H9 (cell line): Measurements from ENCODE around the gene TMEM92. TPM values are rescaled to one million over a fixed set of nuclear protein-coding genes. Genes with fewer than 3 reads are reported as not detected.

Source experiments
- DNase-seq: peaks from one replicate; pipeline ENCODE4 v3.0.0-alpha.2; 2017
- H2AFZ ChIP-seq: one replicate; pipeline ENCODE4 v1.6.1; 2013; ENCODE audit warnings: mild to moderate bottlenecking, low read length, control low read depth, moderate library complexity
- H2AK5ac ChIP-seq: 2 replicates; pipeline ENCODE4 v1.6.1; 2013; ENCODE audit warnings: low read length, control low read depth, mixed read lengths; ENCODE audit not compliant: insufficient read length
- H2BK120ac ChIP-seq: one replicate; pipeline ENCODE4 v1.6.1; 2013; ENCODE audit warnings: low read depth, mild to moderate bottlenecking, low read length, control low read depth, inconsistent platforms; ENCODE audit not compliant: poor library complexity, severe bottlenecking
- H2BK12ac ChIP-seq: 2 replicates; pipeline ENCODE4 v1.6.1; 2013; ENCODE audit warnings: low read length, control low read depth, mixed read lengths, low read depth; ENCODE audit not compliant: insufficient read length
- H2BK15ac ChIP-seq: 2 replicates; pipeline ENCODE4 v1.6.1; 2013; ENCODE audit warnings: low read depth, low read length, control low read depth
- H2BK20ac ChIP-seq: one replicate; pipeline ENCODE4 v1.6.1; 2013; ENCODE audit warnings: low read depth, mild to moderate bottlenecking, low read length, control low read depth, inconsistent platforms; ENCODE audit not compliant: poor library complexity, severe bottlenecking
- H2BK5ac ChIP-seq: 2 replicates; pipeline ENCODE4 v1.6.1; 2013; ENCODE audit warnings: low read length, control low read depth, mixed read lengths; ENCODE audit not compliant: insufficient read length
- H3K14ac ChIP-seq: 2 replicates; pipeline ENCODE4 v1.6.1; 2013; ENCODE audit warnings: low read length, control low read depth; ENCODE audit not compliant: insufficient read depth
- H3K18ac ChIP-seq: 2 replicates; pipeline ENCODE4 v1.6.1; 2013; ENCODE audit warnings: low read depth, mild to moderate bottlenecking, mixed read lengths, low read length, control low read depth; ENCODE audit not compliant: insufficient read length
- H3K23ac ChIP-seq: 2 replicates; pipeline ENCODE4 v1.6.1; 2013; ENCODE audit warnings: low read length, control low read depth, mixed read lengths, low read depth; ENCODE audit not compliant: insufficient read length
- H3K23me2 ChIP-seq: 2 replicates; pipeline ENCODE4 v1.6.1; 2013; ENCODE audit warnings: low read depth, mild to moderate bottlenecking, mixed read lengths, low read length, control low read depth; ENCODE audit not compliant: insufficient read length, poor library complexity, severe bottlenecking
- H3K27ac ChIP-seq: 2 replicates; pipeline ENCODE4 v1.5.1; 2013; ENCODE audit warnings: low read length, control low read depth, mixed read lengths, low read depth; ENCODE audit not compliant: insufficient read length
- H3K27me3 ChIP-seq: 2 replicates; pipeline ENCODE4 v1.6.1; 2013; ENCODE audit warnings: low read length, control low read depth, inconsistent platforms; ENCODE audit not compliant: insufficient read depth
- H3K4ac ChIP-seq: 2 replicates; pipeline ENCODE4 v1.6.1; 2013; ENCODE audit warnings: low read depth, mild to moderate bottlenecking, control low read depth, inconsistent platforms, low read length, moderate library complexity
- H3K4me1 ChIP-seq: 2 replicates; pipeline ENCODE4 v1.6.1; 2013; ENCODE audit warnings: low read length, control low read depth, inconsistent platforms; ENCODE audit not compliant: insufficient read depth
- H3K4me2 ChIP-seq: 2 replicates; pipeline ENCODE4 v1.6.1; 2013; ENCODE audit warnings: low read length, control low read depth, mixed read lengths; ENCODE audit not compliant: insufficient read length, insufficient read depth
- H3K56ac ChIP-seq: 2 replicates; pipeline ENCODE4 v1.6.1; 2013; ENCODE audit warnings: low read depth, mild to moderate bottlenecking, mixed read lengths, low read length, control low read depth; ENCODE audit not compliant: insufficient read length
- H3K79me1 ChIP-seq: 2 replicates; pipeline ENCODE4 v1.6.1; 2013; ENCODE audit warnings: low read depth, mild to moderate bottlenecking, moderate library complexity, low read length, control low read depth, inconsistent platforms; ENCODE audit not compliant: insufficient read depth, poor library complexity, severe bottlenecking
- H3K79me2 ChIP-seq: 2 replicates; pipeline ENCODE4 v1.6.1; 2013; ENCODE audit warnings: low read length, control low read depth, inconsistent platforms; ENCODE audit not compliant: insufficient read depth
- H3K9ac ChIP-seq: 2 replicates; pipeline ENCODE4 v1.6.1; 2013; ENCODE audit warnings: low read length, control low read depth, mixed read lengths; ENCODE audit not compliant: insufficient read length; ENCODE audit errors: extremely low read depth
- H3K9me3 ChIP-seq: one replicate; pipeline ENCODE4 v1.6.1; 2013; ENCODE audit warnings: low read depth, low read length, inconsistent platforms; ENCODE audit not compliant: control insufficient read depth
- H3T11ph ChIP-seq: one replicate; pipeline ENCODE4 v1.6.1; 2013; ENCODE audit warnings: mild to moderate bottlenecking, low read length, control low read depth, inconsistent platforms
- H4K20me1 ChIP-seq: one replicate; pipeline ENCODE4 v1.6.1; 2013; ENCODE audit not compliant: control insufficient read depth, insufficient read length, insufficient read depth
- H4K5ac ChIP-seq: 2 replicates; pipeline ENCODE4 v1.6.1; 2013; ENCODE audit warnings: low read depth, mild to moderate bottlenecking, mixed read lengths, low read length, control low read depth; ENCODE audit not compliant: insufficient read length
- H4K8ac ChIP-seq: replicated peaks from 2 replicates; pipeline ENCODE4 v1.6.1; 2013; ENCODE audit warnings: low read length, control low read depth, mixed read lengths, low read depth; ENCODE audit not compliant: insufficient read length
- H4K91ac ChIP-seq: 2 replicates; pipeline ENCODE4 v1.6.1; 2013; ENCODE audit warnings: low read depth, mild to moderate bottlenecking, moderate library complexity, mixed read lengths, low read length, control low read depth; ENCODE audit not compliant: insufficient read length
- H3K27ac Mint-ChIP-seq, 3 experiments: 2 replicates in 2 of 3; 3 replicates in 1 of 3; pipeline ENCODE4 v1.8.0; 2020 to 2021; ENCODE audit warnings: mixed read lengths in 3 of 3, mild to moderate bottlenecking in 1 of 3, moderate library complexity in 1 of 3
- H3K27me3 Mint-ChIP-seq: 2 replicates; pipeline ENCODE4 v1.8.0; 2021; ENCODE audit warnings: low read depth, mild to moderate bottlenecking, moderate library complexity, mixed read lengths
- H3K36me3 Mint-ChIP-seq, 3 experiments: 2 replicates in 2 of 3; 3 replicates in 1 of 3; pipeline ENCODE4 v1.8.0; 2020 to 2021; ENCODE audit warnings: low read depth in 3 of 3, mixed read lengths in 3 of 3; ENCODE audit not compliant: insufficient read depth in 1 of 3
- H3K4me1 Mint-ChIP-seq, 2 experiments: 2 replicates each; pipeline ENCODE4 v1.8.0; 2020; ENCODE audit warnings: mixed read lengths in 2 of 2
- H3K4me3 Mint-ChIP-seq, 2 experiments: 2 replicates in 1 of 2; 3 replicates in 1 of 2; pipeline ENCODE4 v1.8.0; 2020 to 2021; ENCODE audit warnings: mild to moderate bottlenecking in 2 of 2, mixed read lengths in 2 of 2, moderate library complexity in 1 of 2
- H3K9me3 Mint-ChIP-seq, 2 experiments: 2 replicates in 1 of 2; 3 replicates in 1 of 2; pipeline ENCODE4 v1.8.0; 2020; ENCODE audit warnings: mild to moderate bottlenecking in 2 of 2, mixed read lengths in 2 of 2, moderate library complexity in 1 of 2
- WGBS: extraction: QIAGEN DNeasy Blood & Tissue Kit; methylation state at CpG from one replicate; pipeline ENCODE4 v1.1.7; 2013; ENCODE audit warnings: missing lambda C conversion rate, low lambda C conversion rate, mixed read lengths; ENCODE audit not compliant: insufficient read length; ENCODE audit errors: extremely low coverage; 5-methylcytosine and 5-hydroxymethylcytosine counted together
- total RNA-seq: library from RNA; stranded (reverse); gene quantifications from 2 replicates; pipeline ENCODE4 v1.2.1, GENCODE V29; 2021
- TF ChIP-seq, protein P1 (sequence below): fragments of 200-600 bp; sonication (generic); conservative IDR thresholded peaks from 3 replicates; pipeline ENCODE4 v1.8.0; 2021; ENCODE audit warnings: antibody characterized with exemption, mild to moderate bottlenecking

TMEM92 gene
- total RNA-seq, 1 experiment from 2014 or later = 10.9 TPM

DNA sequence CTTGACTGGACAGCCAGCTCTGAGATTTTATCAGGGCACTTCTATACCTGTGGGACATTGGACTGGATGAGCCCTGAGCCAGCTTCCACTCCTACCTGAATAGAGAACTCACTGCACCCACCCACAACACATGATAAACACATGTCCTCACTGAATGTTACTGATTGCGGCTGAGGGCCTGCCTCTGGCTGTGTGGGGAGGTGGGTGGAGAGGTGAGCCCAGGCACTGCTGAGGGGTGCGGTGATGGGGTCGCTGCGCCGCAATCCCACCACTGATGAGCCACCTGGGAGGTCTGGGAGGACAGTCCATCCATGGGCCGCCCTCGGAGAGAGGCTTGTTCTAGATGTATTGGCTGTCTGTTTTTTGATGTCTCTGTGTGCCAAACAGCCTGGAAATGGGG is 5.4 kb downstream of the TMEM92 start:
- Histone ChIP-seq H2AFZ (no peak overlapping the region), H3T11ph (no peak overlapping the region), H3K14ac (no peak overlapping the region), H2BK12ac (no peak overlapping the region), H3K9me3 (no peaks in the 10 kb centered on the region), H2AK5ac (no peak overlapping the region), H3K79me2 (no peaks in the 10 kb centered on the region), H2BK20ac (no peak overlapping the region), H3K56ac (no peak overlapping the region), H4K5ac (no peak overlapping the region), H3K79me1 (no peaks in the 10 kb centered on the region), H3K18ac (no peak overlapping the region), H3K23me2 (peaks cover 2% of the 10 kb centered on the region), H4K91ac (no peak overlapping the region), H3K23ac (no peak overlapping the region), H2BK15ac (no peak overlapping the region), H2BK120ac (no peak overlapping the region), H3K4me1 (peaks cover 16% of the 10 kb centered on the region; the same call in 1 of the 2 replicates), H3K27ac (no peak overlapping the region), H2BK5ac (no peak overlapping the region), H3K4me2 (no peak overlapping the region), H4K20me1 (no peaks in the 10 kb centered on the region), H4K8ac (no peak overlapping the region), H3K27me3 (no peaks in the 10 kb centered on the region), H3K9ac (no peak overlapping the region), H3K4ac (no peak overlapping the region)
- H3K27me3 Mint-ChIP-seq = peaks cover 14% of the 10 kb centered on the region
- no CpG with 5 or more reads among the region's 7 CpGs for WGBS
- H3K9me3 Mint-ChIP-seq = peaks cover 10 to 12% of the 10 kb centered on the region in 2 experiments; a peak in 4 of 5 replicates
- H3K27ac Mint-ChIP-seq = peak overlapping the region in 1 of 3 experiments; percentile 81; a peak in 2 of 7 replicates
- H3K36me3 Mint-ChIP-seq = peaks cover 16 to 27% (median 16%) of the 10 kb centered on the region in 3 experiments; a peak in 6 of 7 replicates
- TF ChIP-seq, protein P1, sequence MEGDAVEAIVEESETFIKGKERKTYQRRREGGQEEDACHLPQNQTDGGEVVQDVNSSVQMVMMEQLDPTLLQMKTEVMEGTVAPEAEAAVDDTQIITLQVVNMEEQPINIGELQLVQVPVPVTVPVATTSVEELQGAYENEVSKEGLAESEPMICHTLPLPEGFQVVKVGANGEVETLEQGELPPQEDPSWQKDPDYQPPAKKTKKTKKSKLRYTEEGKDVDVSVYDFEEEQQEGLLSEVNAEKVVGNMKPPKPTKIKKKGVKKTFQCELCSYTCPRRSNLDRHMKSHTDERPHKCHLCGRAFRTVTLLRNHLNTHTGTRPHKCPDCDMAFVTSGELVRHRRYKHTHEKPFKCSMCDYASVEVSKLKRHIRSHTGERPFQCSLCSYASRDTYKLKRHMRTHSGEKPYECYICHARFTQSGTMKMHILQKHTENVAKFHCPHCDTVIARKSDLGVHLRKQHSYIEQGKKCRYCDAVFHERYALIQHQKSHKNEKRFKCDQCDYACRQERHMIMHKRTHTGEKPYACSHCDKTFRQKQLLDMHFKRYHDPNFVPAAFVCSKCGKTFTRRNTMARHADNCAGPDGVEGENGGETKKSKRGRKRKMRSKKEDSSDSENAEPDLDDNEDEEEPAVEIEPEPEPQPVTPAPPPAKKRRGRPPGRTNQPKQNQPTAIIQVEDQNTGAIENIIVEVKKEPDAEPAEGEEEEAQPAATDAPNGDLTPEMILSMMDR = no peak
- DNase-seq = no peak
- H3K4me3 Mint-ChIP-seq = peak overlapping the region in 1 of 2 experiments; percentile 8; a peak in 1 of 5 replicates
- peaks cover 46 to 50% of the 10 kb centered on the region in 2 experiments for H3K4me1 Mint-ChIP-seq
